ENCODE results near the gene PDE7B.
A peak's percentile ranks its signal among the peaks of the same experiment; 100 is the strongest.

The PDE7B gene

DNA sequence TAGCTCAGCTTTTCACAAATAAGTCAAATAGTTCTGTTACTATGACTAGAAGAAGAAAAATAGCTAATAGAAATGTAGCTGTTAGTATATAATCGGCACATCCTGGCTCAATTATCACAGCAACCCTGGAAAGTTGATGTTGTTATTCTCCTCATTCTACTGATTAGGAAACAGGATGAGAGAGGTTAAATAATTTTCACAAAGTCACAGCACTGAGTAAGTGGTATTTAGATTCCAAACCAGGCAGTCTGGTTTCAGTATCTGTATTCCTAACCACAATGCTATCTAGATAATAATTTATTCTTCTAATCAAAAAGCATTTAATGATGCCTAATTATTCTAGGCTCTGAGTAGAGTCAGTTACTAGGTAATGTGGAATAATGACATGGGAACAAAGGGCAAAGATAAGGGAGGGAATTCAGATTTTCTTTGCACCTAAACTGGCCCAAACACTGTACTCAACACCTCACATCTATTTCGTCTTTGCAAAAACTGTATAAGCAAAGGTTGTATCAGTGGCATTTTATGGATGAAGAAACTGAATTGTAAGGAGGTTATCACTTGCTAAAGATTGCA is 51.3 kb downstream of the PDE7B start:
- in situ Hi-C loops (cut with MboI; ENCODE audit: low sequenced_read_pairs, unreplicated experiment): loop anchor here (25.0 kb wide), 1 partner anchor 366 kb away; no protein-coding TSS in a partner anchor
- no peak for DNase-seq (ENCODE audit: low spot score)
- TF ChIP-seq, protein P1, sequence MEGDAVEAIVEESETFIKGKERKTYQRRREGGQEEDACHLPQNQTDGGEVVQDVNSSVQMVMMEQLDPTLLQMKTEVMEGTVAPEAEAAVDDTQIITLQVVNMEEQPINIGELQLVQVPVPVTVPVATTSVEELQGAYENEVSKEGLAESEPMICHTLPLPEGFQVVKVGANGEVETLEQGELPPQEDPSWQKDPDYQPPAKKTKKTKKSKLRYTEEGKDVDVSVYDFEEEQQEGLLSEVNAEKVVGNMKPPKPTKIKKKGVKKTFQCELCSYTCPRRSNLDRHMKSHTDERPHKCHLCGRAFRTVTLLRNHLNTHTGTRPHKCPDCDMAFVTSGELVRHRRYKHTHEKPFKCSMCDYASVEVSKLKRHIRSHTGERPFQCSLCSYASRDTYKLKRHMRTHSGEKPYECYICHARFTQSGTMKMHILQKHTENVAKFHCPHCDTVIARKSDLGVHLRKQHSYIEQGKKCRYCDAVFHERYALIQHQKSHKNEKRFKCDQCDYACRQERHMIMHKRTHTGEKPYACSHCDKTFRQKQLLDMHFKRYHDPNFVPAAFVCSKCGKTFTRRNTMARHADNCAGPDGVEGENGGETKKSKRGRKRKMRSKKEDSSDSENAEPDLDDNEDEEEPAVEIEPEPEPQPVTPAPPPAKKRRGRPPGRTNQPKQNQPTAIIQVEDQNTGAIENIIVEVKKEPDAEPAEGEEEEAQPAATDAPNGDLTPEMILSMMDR (IDR thresholded peaks at IDR 0.05; ENCODE audit: borderline replicate concordance, control extremely low read depth, extremely low read depth, insufficient read depth, missing control alignments): no peak

DNA sequence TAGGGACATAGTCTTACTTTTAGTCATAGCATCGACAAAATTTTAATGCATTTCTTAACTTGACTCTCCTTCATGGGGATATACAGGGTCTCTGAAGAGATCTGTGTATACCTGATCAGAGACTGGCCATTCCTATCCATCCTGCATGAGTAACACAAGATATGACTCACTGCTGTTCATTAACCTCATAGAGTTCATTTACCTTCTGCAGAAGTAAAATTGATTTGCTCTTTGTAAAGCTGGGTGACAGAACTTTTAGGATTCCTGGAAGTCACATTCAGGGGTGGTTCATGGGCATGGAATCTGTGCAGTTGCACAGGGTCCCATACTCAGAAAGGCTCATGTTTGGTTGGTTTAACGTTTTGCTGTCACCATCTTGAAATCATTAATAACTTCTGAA is 53.2 kb downstream of the PDE7B start:
- in situ Hi-C loops (cut with MboI; ENCODE audit: low sequenced_read_pairs, unreplicated experiment): loop anchor here (25.0 kb wide), 1 partner anchor 367 kb away; no protein-coding TSS in a partner anchor
- no peak for DNase-seq (ENCODE audit: low spot score)

GRCh38 chr6:135905604-135906300 is 54.3 kb downstream of the PDE7B start:
- no peak for DNase-seq (ENCODE audit: low spot score)
- in situ Hi-C loops (cut with MboI; ENCODE audit: low sequenced_read_pairs, unreplicated experiment): loop anchor here (25.0 kb wide), 1 partner anchor 368 kb away; no protein-coding TSS in a partner anchor
- TF ChIP-seq, protein P1 (IDR thresholded peaks at IDR 0.05; ENCODE audit: borderline replicate concordance, control extremely low read depth, extremely low read depth, insufficient read depth, missing control alignments): no peak

More for the DNA sequence above, 53.2 kb downstream of the PDE7B start:
- TF ChIP-seq, protein P1 (IDR thresholded peaks at IDR 0.05; ENCODE audit: borderline replicate concordance, control extremely low read depth, extremely low read depth, insufficient read depth, missing control alignments): no peak

GRCh38 chr6:135906542-135906941 is 55.0 kb downstream of the PDE7B start:
- in situ Hi-C loops (cut with MboI; ENCODE audit: low sequenced_read_pairs, unreplicated experiment): loop anchor here (25.0 kb wide), 1 partner anchor 369 kb away; no protein-coding TSS in a partner anchor
- no peak for DNase-seq (ENCODE audit: low spot score)
- TF ChIP-seq, protein P1 (IDR thresholded peaks at IDR 0.05; ENCODE audit: borderline replicate concordance, control extremely low read depth, extremely low read depth, insufficient read depth, missing control alignments): no peak

DNA sequence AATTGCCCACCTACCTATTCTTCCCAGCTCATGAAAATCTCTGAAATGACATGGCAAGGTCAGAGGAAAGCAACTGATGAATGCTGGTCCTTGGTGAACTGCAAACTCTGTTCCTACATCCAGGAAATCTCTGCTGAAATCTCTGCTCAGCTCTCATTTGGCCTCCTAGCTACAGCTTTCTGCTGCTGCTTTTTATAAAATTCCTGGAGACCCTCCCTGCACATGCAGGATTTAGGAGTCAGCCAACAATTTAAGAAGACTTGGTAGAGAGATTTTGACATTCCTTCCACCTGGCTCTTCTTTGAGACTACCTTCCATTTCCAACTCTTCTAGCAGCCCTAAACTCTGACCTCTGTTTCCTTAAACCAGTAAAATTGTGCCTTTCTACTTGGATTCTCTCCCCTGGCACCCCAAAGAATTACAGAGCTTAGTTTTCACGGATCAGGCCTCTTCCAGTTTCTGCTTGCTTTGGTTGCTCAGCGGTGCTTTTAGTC is 55.5 kb downstream of the PDE7B start:
- in situ Hi-C loops (cut with MboI; ENCODE audit: low sequenced_read_pairs, unreplicated experiment): loop anchor here (25.0 kb wide), 1 partner anchor 370 kb away; no protein-coding TSS in a partner anchor
- no peak for DNase-seq (ENCODE audit: low spot score)
- TF ChIP-seq, protein P1 (IDR thresholded peaks at IDR 0.05; ENCODE audit: borderline replicate concordance, control extremely low read depth, extremely low read depth, insufficient read depth, missing control alignments): no peak

- in situ Hi-C loops (cut with MboI; ENCODE audit: low sequenced_read_pairs, unreplicated experiment): loop anchor here (25.0 kb wide), 1 partner anchor 373 kb away; no protein-coding TSS in a partner anchor
- peak; percentile 66 for DNase-seq (ENCODE audit: low spot score)
- TF ChIP-seq, protein P1 (IDR thresholded peaks at IDR 0.05; ENCODE audit: borderline replicate concordance, control extremely low read depth, extremely low read depth, insufficient read depth, missing control alignments): peak; percentile 62
Observed at GRCh38 chr6:135909737-135910387, 58.4 kb downstream of the PDE7B start.

Data from GM13976 (cell line).